ENCODE measurements around the gene TSPAN4.

Gene TSPAN4

GRCh38 chr11:850775-851763, 8.4 kb downstream of the TSPAN4 start:
- peak in 1 of 14 donors; percentile 62 for DNase-seq

GRCh38 chr11:852762-853161, 10.1 kb downstream of the TSPAN4 start:
- no peak for DNase-seq

GRCh38 chr11:853682-854448, 11.2 kb downstream of the TSPAN4 start:
- no peak for DNase-seq

GRCh38 chr11:854601-855329, 12.1 kb downstream of the TSPAN4 start:
- DNase-seq, result peak in 1 of 14 donors; percentile 39

- no peak for DNase-seq
Observed at GRCh38 chr11:855330-855674, 12.7 kb downstream of the TSPAN4 start.

- DNase-seq, result peak in 1 of 14 donors; percentile 58
Observed at GRCh38 chr11:855796-856195, 13.1 kb downstream of the TSPAN4 start.

- no peak for DNase-seq
Observed at GRCh38 chr11:856397-856796, 13.7 kb downstream of the TSPAN4 start.

GRCh38 chr11:858053-858761, 15.6 kb downstream of the TSPAN4 start:
- DNase-seq, result no peak

GRCh38 chr11:858762-859339, 16.2 kb downstream of the TSPAN4 start:
- no peak for DNase-seq

- DNase-seq, result peak in 10 of 14 donors; percentile 44 to 88 (median 58)
Observed at GRCh38 chr11:859394-860131, 16.9 kb downstream of the TSPAN4 start.

- DNase-seq, result no peak
Observed at GRCh38 chr11:860234-861104, 17.8 kb downstream of the TSPAN4 start.

GRCh38 chr11:861105-861479, 18.4 kb downstream of the TSPAN4 start:
- no peak for DNase-seq

- DNase-seq, result no peak
Observed at GRCh38 chr11:862081-862661, 19.5 kb downstream of the TSPAN4 start.

GRCh38 chr11:862696-863022, 20.0 kb downstream of the TSPAN4 start:
- DNase-seq, result no peak

GRCh38 chr11:863023-863909, 20.6 kb downstream of the TSPAN4 start:
- no peak for DNase-seq

- no peak for DNase-seq
Observed at GRCh38 chr11:863910-864827, 21.5 kb downstream of the TSPAN4 start.

GRCh38 chr11:864898-865297, 22.2 kb downstream of the TSPAN4 start:
- DNase-seq, result no peak
